Transverse colon (tissue), 4 donors: Measurements from ENCODE around the gene ANO4. TPM values are rescaled to one million over a fixed set of nuclear protein-coding genes. Genes with fewer than 3 reads are reported as not detected.

Source experiments
- DNase-seq: peaks from one replicate; pipeline ENCODE4 v3.0.0-alpha.2; 2019
- H3K27ac ChIP-seq, 4 donors: fragments of 200-600 bp; sonication (generic); 2 replicates each; pipeline ENCODE4 v1.5.1; 2016 to 2018; ENCODE audit warnings: inconsistent platforms in 4 of 4
- H3K27me3 ChIP-seq: fragments of 200-600 bp; sonication (generic); 2 replicates; pipeline ENCODE4 v1.5.1; 2017; ENCODE audit warnings: inconsistent platforms
- H3K36me3 ChIP-seq, 4 donors: fragments of 200-600 bp; sonication (generic); 2 replicates each; pipeline ENCODE4 v1.5.1; 2017 to 2019; ENCODE audit warnings: inconsistent platforms in 4 of 4
- H3K4me1 ChIP-seq, 4 donors: fragments of 200-600 bp; sonication (generic); 2 replicates each; pipeline ENCODE4 v1.5.1; 2017 to 2020; ENCODE audit warnings: inconsistent platforms in 4 of 4
- H3K4me3 ChIP-seq, 4 donors: fragments of 200-600 bp; sonication (generic); 1 replicate in 1 of 4; 2 replicates in 3 of 4; pipeline versions ENCODE4 v1.5.1 to v1.6.1; 2017 to 2019; ENCODE audit warnings: inconsistent platforms in 4 of 4
- H3K9me3 ChIP-seq, 2 donors: fragments of 200-600 bp; sonication (generic); 2 replicates each; pipeline ENCODE4 v1.5.1; 2017 to 2019; ENCODE audit warnings: inconsistent platforms in 2 of 2
- EP300 ChIP-seq: sonication (generic); formaldehyde crosslinking; IDR thresholded peaks from one replicate; pipeline ENCODE4 v1.6.1; 2017; ENCODE audit warnings: antibody characterized with exemption, low read depth
- POLR2A ChIP-seq: fragments of 450-650 bp; IDR thresholded peaks from one replicate; pipeline ENCODE4 v1.6.1; 2016; ENCODE audit warnings: antibody characterized with exemption, mild to moderate bottlenecking, moderate library complexity
- POLR2AphosphoS5 ChIP-seq, 3 donors: sonication (generic); formaldehyde crosslinking; IDR thresholded peaks; one replicate each; pipeline ENCODE4 v1.6.1; 2016; ENCODE audit warnings: antibody characterized with exemption in 3 of 3
- whole genome bisulfite sequencing, 2 donors: methylation state at CpG; one replicate each; pipeline ENCODE4 v1.1.5; 2018; ENCODE audit warnings: low coverage in 1 of 2; 5-methylcytosine and 5-hydroxymethylcytosine counted together
- in situ Hi-C, 4 donors: fragments of 200-750 bp; cut with MboI; loops; one replicate each; pipeline versions ENCODE4 v1.15.0 to v1.15.1; 2017; ENCODE audit warnings: low sequenced_read_pairs in 3 of 4, low pct_ligation_motif_present in 1 of 4, low pct_unique_long_range_greater_than_20kb in 1 of 4
- intact Hi-C: fragments of 100-400 bp; cut with DNase I; formaldehyde crosslinking; loops from one replicate; pipeline ENCODE4 v1.15.1; 2023; ENCODE audit warnings: low total_unique reads
- total RNA-seq, 4 donors: library from RNA; depleted of rRNA; stranded (reverse); fragments of >200 nt; gene quantifications; one replicate each; pipeline ENCODE4 v1.1.0, GENCODE V29; 2016
- TF ChIP-seq, protein P1 (sequence below), 5 experiments: fragments of 200-600 bp in 3 of 5; fragments of 450-650 bp in 2 of 5; sonication (generic) in 3 of 5; IDR thresholded peaks; 1 replicate in 2 of 5; 2 replicates in 3 of 5; pipeline ENCODE4 v1.5.1; 2016 to 2017; ENCODE audit warnings: antibody characterized with exemption in 5 of 5, inconsistent platforms in 3 of 5, mild to moderate bottlenecking in 2 of 5, moderate library complexity in 1 of 5

The ANO4 gene
- total RNA-seq, 4 donors from 2014 or later, result 0.14 TPM; not detected in 3

DNA sequence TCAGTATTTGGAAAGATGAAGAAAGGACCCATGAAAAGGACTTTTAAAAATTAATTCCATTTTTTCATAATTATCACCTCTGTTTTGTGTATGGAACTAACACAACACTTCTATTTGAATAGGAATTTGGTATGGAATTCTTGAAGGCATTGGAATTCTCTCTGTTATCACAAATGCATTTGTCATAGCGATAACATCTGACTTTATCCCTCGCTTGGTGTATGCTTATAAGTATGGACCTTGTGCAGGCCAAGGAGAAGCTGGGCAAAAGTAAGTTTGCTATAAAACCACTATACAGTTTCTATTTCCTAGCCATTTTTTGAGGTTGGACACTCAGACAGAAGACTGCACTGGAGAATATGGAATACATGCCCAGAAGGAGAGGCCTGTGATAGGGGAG lies 316.9 kb downstream of the ANO4 start:
- no peak for DNase-seq
- Histone ChIP-seq H3K9me3 (no peaks in the 10 kb centered on the region), H3K4me1 (no peaks in the 10 kb centered on the region), H3K4me3 (no peak overlapping the region), H3K27ac (no peak overlapping the region), H3K27me3 (no peaks in the 10 kb centered on the region), H3K36me3 (no peaks in the 10 kb centered on the region)
- intact Hi-C loops (no loop called here), in situ Hi-C loops (no loop called here)
- TF ChIP-seq POLR2AphosphoS5 (IDR thresholded peaks at IDR 0.05) (no peak), POLR2A (no peak), EP300 (no peak)
- TF ChIP-seq, protein P1, sequence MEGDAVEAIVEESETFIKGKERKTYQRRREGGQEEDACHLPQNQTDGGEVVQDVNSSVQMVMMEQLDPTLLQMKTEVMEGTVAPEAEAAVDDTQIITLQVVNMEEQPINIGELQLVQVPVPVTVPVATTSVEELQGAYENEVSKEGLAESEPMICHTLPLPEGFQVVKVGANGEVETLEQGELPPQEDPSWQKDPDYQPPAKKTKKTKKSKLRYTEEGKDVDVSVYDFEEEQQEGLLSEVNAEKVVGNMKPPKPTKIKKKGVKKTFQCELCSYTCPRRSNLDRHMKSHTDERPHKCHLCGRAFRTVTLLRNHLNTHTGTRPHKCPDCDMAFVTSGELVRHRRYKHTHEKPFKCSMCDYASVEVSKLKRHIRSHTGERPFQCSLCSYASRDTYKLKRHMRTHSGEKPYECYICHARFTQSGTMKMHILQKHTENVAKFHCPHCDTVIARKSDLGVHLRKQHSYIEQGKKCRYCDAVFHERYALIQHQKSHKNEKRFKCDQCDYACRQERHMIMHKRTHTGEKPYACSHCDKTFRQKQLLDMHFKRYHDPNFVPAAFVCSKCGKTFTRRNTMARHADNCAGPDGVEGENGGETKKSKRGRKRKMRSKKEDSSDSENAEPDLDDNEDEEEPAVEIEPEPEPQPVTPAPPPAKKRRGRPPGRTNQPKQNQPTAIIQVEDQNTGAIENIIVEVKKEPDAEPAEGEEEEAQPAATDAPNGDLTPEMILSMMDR (IDR thresholded peaks at IDR 0.05), result no peak
- WGBS, 2 donors, result 83 to 90% methylated on average over 2 of the region's 2 CpGs

GRCh38 chr12:101115326-101115725 lies 320.8 kb downstream of the ANO4 start:
- Histone ChIP-seq H3K27me3 (no peaks in the 10 kb centered on the region), H3K4me3 (no peak overlapping the region), H3K36me3 (no peaks in the 10 kb centered on the region), H3K27ac (no peak overlapping the region), H3K9me3 (no peaks in the 10 kb centered on the region), H3K4me1 (no peaks in the 10 kb centered on the region)
- intact Hi-C loops, result no loop called here
- DNase-seq, result no peak
- 53 to 57% methylated on average over 2 of the region's 2 CpGs for WGBS, 2 donors
- TF ChIP-seq POLR2AphosphoS5 (IDR thresholded peaks at IDR 0.05) (no peak), POLR2A (no peak), EP300 (no peak)
- TF ChIP-seq, protein P1 (IDR thresholded peaks at IDR 0.05), result no peak
- in situ Hi-C loops, result no loop called here

- H3K4me1 ChIP-seq, result no peaks in the 10 kb centered on the region
- no peaks in the 10 kb centered on the region for H3K36me3 ChIP-seq
- in situ Hi-C loops (no loop called here), intact Hi-C loops (no loop called here)
- no peak for DNase-seq
- H3K27ac ChIP-seq, result no peak overlapping the region
- TF ChIP-seq POLR2A (no peak), POLR2AphosphoS5 (IDR thresholded peaks at IDR 0.05) (no peak), EP300 (no peak)
- TF ChIP-seq, protein P1 (IDR thresholded peaks at IDR 0.05), result no peak
- H3K9me3 ChIP-seq, result no peaks in the 10 kb centered on the region
- 70 to 84% methylated on average over 3 to 4 of the region's 4 CpGs for WGBS, 2 donors
- H3K4me3 ChIP-seq, result no peak overlapping the region
- H3K27me3 ChIP-seq, result no peaks in the 10 kb centered on the region
Observed at GRCh38 chr12:101116911-101117310, 322.3 kb downstream of the ANO4 start.

GRCh38 chr12:101117842-101118241 lies 323.3 kb downstream of the ANO4 start:
- no peak overlapping the region for H3K27ac ChIP-seq
- H3K4me1 ChIP-seq, result no peaks in the 10 kb centered on the region
- intact Hi-C loops (no loop called here), in situ Hi-C loops (no loop called here)
- TF ChIP-seq, protein P1 (IDR thresholded peaks at IDR 0.05), result no peak
- TF ChIP-seq EP300 (no peak), POLR2A (no peak), POLR2AphosphoS5 (IDR thresholded peaks at IDR 0.05) (no peak)
- WGBS, 2 donors, result 89 to 92% methylated on average over 2 of the region's 2 CpGs
- no peak for DNase-seq
- H3K9me3 ChIP-seq, result no peaks in the 10 kb centered on the region
- no peaks in the 10 kb centered on the region for H3K36me3 ChIP-seq
- H3K4me3 ChIP-seq, result no peak overlapping the region
- no peaks in the 10 kb centered on the region for H3K27me3 ChIP-seq
